H7 (cell line): ENCODE data around the gene MRGPRX4. TPM values are rescaled to one million over a fixed set of nuclear protein-coding genes. Genes with fewer than 3 reads are reported as not detected.
"Not testable (repeated sequence)": the region's sequence is repeated elsewhere in the genome, so short reads cannot be mapped to it uniquely, and the experiment has no call there.

Source experiments
- DNase-seq: peaks from one replicate; pipeline ENCODE4 v3.0.0; 2012
- H3K27me3 ChIP-seq: 2 replicates; pipeline ENCODE4 v1.6.0; 2011; ENCODE audit warnings: mild to moderate bottlenecking, low read length; ENCODE audit not compliant: control insufficient read depth, insufficient read depth
- H3K36me3 ChIP-seq: replicated peaks from 2 replicates; pipeline ENCODE4 v1.5.1; 2011; ENCODE audit warnings: low read length; ENCODE audit not compliant: control insufficient read depth, insufficient read depth
- H3K4me3 ChIP-seq: 2 replicates; pipeline ENCODE4 v1.5.1; 2011; ENCODE audit warnings: low read depth, mild to moderate bottlenecking, control low read depth, low read length, moderate library complexity; ENCODE audit not compliant: insufficient read depth
- total RNA-seq: library from RNA; depleted of rRNA; stranded (reverse); fragments of >200 nt; shearing (Covaris generic); gene quantifications from 2 replicates; pipeline ENCODE4 v1.2.3, GENCODE V29; 2014; rRNA removed

MRGPRX4 gene
- total RNA-seq, 1 experiment from 2014 or later: not detected

DNA sequence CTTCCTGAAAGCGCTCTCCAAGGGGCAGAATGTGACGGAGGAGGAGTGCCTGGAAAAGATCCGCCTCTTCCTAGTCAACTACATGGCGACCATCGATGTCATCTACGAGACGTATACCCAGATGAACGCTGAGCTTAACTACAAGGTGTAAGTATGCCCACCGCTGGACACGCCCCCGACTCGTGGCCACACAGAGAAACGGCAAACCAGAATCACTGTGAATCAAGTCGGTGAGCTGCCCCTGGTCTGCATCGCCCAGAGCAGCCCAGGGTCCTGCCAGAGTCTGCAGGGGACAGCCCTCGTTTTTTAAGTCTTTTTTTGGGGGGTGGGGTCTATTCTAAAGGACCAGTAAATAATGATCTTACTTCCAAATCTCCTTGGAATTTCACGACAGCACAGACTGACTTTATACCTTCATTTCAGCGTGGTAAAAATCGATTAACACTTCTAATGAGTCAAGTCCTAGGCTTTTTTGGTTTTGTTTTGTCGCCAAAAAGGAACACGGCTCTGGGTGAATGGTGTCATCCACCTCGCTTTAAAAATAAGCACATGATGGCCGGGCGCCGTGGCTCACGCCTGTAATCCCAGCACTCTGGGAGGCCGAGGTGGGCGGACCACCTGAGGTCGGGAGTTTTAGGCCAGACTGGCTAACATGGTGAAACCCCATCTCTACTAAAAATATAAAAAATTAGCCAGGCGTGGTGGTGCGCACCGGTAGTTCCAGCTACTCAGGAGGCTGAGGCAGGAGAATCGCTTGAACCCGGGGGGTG, 17.0 kb downstream of the MRGPRX4 start:
- not testable (repeated sequence) for H3K4me3 ChIP-seq, H3K36me3 ChIP-seq, H3K27me3 ChIP-seq, DNase-seq

DNA sequence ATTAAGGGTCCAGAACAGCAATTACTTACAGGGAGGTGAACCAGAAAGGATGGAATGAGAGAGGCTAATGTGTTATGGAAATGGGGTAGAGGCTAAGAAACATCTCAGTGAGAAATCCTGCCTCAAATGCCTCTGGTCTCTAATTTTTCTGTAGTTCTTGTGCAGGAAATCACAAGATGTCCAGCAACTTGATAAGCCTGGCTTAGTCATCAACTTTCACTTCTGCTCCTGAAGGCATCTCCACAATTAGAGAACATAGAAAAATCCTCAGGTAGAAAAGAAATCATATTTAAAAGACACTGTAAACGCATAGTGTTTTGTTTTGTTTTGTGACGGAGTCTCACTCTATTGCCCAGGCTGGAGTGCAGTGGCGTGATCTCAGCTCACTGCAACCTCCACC, 18.7 kb downstream of the MRGPRX4 start:
- H3K27me3 ChIP-seq: no peaks in the 10 kb centered on the region
- H3K4me3 ChIP-seq: no peak overlapping the region
- no peak for DNase-seq
- no peaks in the 10 kb centered on the region for H3K36me3 ChIP-seq

DNA sequence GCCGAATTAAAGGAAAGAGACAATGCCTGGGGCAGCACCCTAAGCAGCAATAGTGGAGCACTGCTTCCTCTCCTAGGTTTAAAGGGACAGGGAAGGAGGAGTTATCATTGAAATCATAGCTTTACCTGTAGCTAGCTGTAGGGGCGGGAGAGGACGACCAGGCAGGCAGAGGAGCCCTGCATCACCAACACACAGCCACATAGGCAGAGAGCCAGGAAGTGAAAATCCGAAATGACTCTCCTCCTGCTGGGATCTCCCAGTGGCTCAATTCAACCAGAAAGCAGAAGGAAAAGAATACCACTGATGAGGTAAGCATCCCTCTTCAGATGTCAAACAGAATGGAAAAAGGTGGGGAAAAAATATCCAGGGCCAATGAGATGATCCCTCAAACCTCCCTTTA, 20.4 kb downstream of the MRGPRX4 start:
- Histone ChIP-seq H3K36me3 (no peaks in the 10 kb centered on the region), H3K27me3 (no peaks in the 10 kb centered on the region), H3K4me3 (no peak overlapping the region)
- peak; percentile 76 for DNase-seq

- Histone ChIP-seq H3K36me3 (no peaks in the 10 kb centered on the region), H3K4me3 (no peak overlapping the region), H3K27me3 (no peaks in the 10 kb centered on the region)
- no peak for DNase-seq
Observed at GRCh38 chr11:18196532-18196931, 23.9 kb downstream of the MRGPRX4 start.

DNA sequence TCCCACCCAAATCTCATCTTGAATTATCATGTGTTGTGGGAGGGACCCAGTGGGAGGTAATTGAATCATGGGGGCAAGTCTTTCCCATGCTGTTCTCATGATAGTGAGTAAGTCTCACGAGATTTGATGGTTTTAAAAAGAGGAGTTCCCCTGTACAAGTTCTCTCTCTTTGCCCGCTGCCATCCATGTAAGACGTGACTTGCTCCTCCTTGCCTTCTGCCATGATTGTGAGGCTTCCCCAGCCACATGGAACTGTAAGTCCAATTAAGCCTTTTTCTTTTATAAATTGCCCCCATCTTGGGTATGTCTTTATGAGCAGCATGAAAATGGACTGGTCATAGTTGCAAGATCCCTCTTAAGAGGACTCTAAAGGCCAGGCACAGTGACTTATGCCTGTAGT, 25.1 kb downstream of the MRGPRX4 start:
- H3K4me3 ChIP-seq, H3K27me3 ChIP-seq, DNase-seq, H3K36me3 ChIP-seq: not testable (repeated sequence)

- DNase-seq: peak; percentile 84
- H3K4me3 ChIP-seq: no peak overlapping the region
- no peaks in the 10 kb centered on the region for H3K27me3 ChIP-seq
- no peaks in the 10 kb centered on the region for H3K36me3 ChIP-seq
Observed at GRCh38 chr11:18203723-18204122, 31.1 kb downstream of the MRGPRX4 start.

DNA sequence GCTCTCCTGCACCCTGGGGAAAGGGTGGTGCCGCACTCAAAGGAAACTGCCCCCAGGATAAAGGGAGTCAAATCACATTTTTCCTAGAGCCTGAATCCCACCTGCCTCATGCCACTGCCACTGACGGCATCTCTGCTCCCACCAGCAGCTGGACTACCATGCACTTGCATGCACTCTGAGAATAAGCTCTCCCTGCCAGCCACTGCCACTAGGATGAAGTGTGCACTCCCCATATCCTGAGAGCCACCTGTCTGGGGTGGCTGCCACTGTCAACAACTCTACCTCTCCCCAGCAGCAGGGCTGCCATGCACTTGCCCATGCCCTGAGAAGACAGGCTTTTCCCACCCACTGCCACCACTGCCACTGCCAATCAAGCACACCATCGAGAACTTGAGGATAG, 31.6 kb downstream of the MRGPRX4 start:
- DNase-seq: no peak
- Histone ChIP-seq H3K27me3 (no peaks in the 10 kb centered on the region), H3K4me3 (no peak overlapping the region), H3K36me3 (no peaks in the 10 kb centered on the region)

GRCh38 chr11:18204771-18205170, 32.1 kb downstream of the MRGPRX4 start:
- H3K27me3 ChIP-seq: no peaks in the 10 kb centered on the region
- no peak overlapping the region for H3K4me3 ChIP-seq
- H3K36me3 ChIP-seq: no peaks in the 10 kb centered on the region
- DNase-seq: no peak

GRCh38 chr11:18209058-18209457, 36.4 kb downstream of the MRGPRX4 start:
- no peaks in the 10 kb centered on the region for H3K27me3 ChIP-seq
- DNase-seq: peak; percentile 22
- H3K4me3 ChIP-seq: no peak overlapping the region
- H3K36me3 ChIP-seq: no peaks in the 10 kb centered on the region

DNA sequence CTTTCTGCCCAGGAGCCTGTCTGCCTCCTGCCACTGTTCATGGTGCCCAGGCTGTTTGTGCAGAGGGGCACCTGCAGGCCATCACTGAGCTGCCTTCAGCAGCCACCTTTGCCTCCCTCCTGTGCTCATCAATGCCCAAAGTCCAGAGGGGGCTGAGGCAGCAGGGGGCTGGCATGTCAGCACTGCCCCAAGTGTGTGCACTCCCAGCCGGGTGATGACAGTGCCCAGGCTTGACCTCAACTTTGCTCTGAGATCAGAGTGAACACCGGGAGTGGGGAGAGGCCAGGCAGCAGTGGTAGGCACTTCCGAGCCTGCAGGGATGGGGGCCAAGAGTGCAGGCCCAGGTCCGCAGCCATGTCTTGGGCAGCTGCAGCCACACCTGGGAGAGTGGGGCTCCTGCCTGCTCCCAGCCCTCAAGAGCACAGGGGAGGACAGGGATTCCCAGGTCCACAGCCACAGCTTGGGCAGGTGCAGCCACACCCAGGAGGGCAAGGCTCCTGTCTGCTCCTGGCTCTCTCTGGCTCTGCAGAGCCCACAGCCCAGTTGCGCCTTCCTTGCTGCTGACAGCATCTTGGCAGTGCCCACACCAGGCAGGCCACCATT, 48.7 kb downstream of the MRGPRX4 start:
- Histone ChIP-seq H3K36me3 (no peaks in the 10 kb centered on the region), H3K27me3 (no peaks in the 10 kb centered on the region), H3K4me3 (no peak overlapping the region)
- DNase-seq: no peak

- Histone ChIP-seq H3K27me3 (no peaks in the 10 kb centered on the region), H3K4me3 (no peak overlapping the region), H3K36me3 (no peaks in the 10 kb centered on the region)
- no peak for DNase-seq
Observed at GRCh38 chr11:18222814-18223421, 50.3 kb downstream of the MRGPRX4 start.

Other genes with a start within 250 kb of the MRGPRX4 start
- 16.5 and 26.3 TPM in 2 replicates for gene SERGEF, start 159.8 kb upstream of the MRGPRX4 start, total RNA-seq
- gene TPH1, start 126.6 kb upstream of the MRGPRX4 start, total RNA-seq: 0.03 and 0.04 TPM in 2 replicates
- 33.2 and 36.7 TPM in 2 replicates for gene SAAL1, start 66.8 kb upstream of the MRGPRX4 start, total RNA-seq
- gene MRGPRX3, start 40.3 kb upstream of the MRGPRX4 start, total RNA-seq: not detected in 2 replicates
- not detected in 2 replicates for gene SAA4, start 64.0 kb downstream of the MRGPRX4 start, total RNA-seq
- gene SAA2, start 75.8 kb downstream of the MRGPRX4 start, total RNA-seq: not detected in 2 replicates
- gene SAA1, start 93.4 kb downstream of the MRGPRX4 start, total RNA-seq: not detected in 2 replicates
- 14.6 and 19.2 TPM in 2 replicates for gene HPS5, start 149.3 kb downstream of the MRGPRX4 start, total RNA-seq
- 31.1 and 41.5 TPM in 2 replicates for gene GTF2H1, start 149.7 kb downstream of the MRGPRX4 start, total RNA-seq
- gene LDHA, start 221.7 kb downstream of the MRGPRX4 start, total RNA-seq: 308 and 375 TPM in 2 replicates
- gene LDHC, start 239.5 kb downstream of the MRGPRX4 start, total RNA-seq: 0.21 and 0.44 TPM in 2 replicates